Muscle layer of colon (tissue), 2 donors: ENCODE results near the gene VPS18.

Experiments
- H3K27ac ChIP-seq: one replicate; pipeline ENCODE4 v1.7.0; 2013; ENCODE audit warnings: low read depth, mild to moderate bottlenecking, low read length, moderate library complexity
- H3K27me3 ChIP-seq, 2 donors: one replicate each; pipeline ENCODE4 v1.7.0; 2013; ENCODE audit warnings: low read length in 2 of 2, mild to moderate bottlenecking in 2 of 2; ENCODE audit not compliant: insufficient read depth in 2 of 2, control insufficient read depth in 1 of 2
- H3K36me3 ChIP-seq: one replicate; pipeline ENCODE4 v1.7.0; 2013; ENCODE audit warnings: mild to moderate bottlenecking, low read length; ENCODE audit not compliant: insufficient read depth
- H3K4me1 ChIP-seq: one replicate; pipeline ENCODE4 v1.7.0; 2013; ENCODE audit warnings: mild to moderate bottlenecking, low read length; ENCODE audit not compliant: insufficient read depth
- H3K4me3 ChIP-seq, 2 donors: one replicate each; pipeline ENCODE4 v1.7.0; 2013; ENCODE audit warnings: low read length in 2 of 2, low read depth in 1 of 2, mild to moderate bottlenecking in 1 of 2, moderate library complexity in 1 of 2
- H3K9ac ChIP-seq: one replicate; pipeline ENCODE4 v1.7.0; 2013; ENCODE audit warnings: low read length
- H3K9me3 ChIP-seq: one replicate; pipeline ENCODE4 v1.7.0; 2013; ENCODE audit warnings: mild to moderate bottlenecking, low read length
- donor health status: abdominal sarcoma.
- donor health status: Adenocarcinoma of cecum.

VPS18 gene

DNA sequence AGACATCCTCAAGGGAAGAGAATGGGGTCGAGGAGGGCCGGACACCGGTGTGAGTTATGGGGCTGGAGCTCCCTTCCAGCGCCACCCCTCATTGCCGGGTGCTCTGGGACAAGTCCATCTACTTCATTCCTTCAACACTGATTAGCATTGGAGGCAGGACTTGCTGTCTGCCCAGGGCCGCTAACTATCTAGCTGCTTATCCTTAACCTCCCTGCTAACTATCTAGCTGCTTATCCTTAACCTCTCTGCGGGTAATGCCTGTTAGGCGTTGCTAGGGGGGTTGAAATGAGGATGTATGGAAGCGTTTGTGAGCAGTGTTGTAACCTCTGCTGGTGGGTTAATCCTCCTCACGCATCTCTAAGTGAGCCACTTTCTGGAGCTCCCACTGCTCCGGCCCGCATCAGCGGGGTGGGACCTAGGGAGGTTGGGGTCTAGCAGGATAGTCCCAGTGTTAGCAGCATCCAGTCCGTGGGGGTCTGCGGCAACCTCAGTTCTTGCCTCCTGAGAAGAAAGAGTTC lies 48.1 kb downstream of the VPS18 start:
- Histone ChIP-seq H3K4me1 (peaks cover 16% of the 10 kb centered on the region), H3K27ac (peak overlapping the region; percentile 41), H3K4me3 (peak overlapping the region; percentile 58 to 71), H3K9ac (peak overlapping the region; percentile 45), H3K36me3 (no peaks in the 10 kb centered on the region), H3K27me3 (no peaks in the 10 kb centered on the region), H3K9me3 (no peaks in the 10 kb centered on the region)

DNA sequence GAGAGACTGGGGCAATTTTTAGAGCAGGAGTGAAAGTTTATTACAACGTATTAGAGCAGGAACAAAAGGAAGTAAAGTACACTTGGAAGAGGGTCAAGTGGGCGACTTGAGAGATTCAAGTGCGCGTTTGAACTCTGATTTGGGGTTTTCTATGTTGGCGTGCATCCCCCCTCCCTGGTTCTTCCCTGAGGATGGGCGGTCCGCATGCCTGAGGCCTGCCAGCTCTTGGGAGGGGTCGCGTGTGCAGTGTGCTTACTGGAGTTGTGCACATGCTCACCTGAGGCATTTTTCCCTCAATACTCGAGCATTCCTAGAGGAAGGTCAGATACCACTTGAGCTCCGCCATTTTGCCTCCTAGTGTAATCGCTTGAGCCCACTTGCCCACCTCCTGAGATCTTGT lies 48.6 kb downstream of the VPS18 start:
- Histone ChIP-seq H3K27me3 (no peaks in the 10 kb centered on the region), H3K9ac (no peak overlapping the region), H3K4me3 (peak overlapping the region in 1 of 2 donors; percentile 71), H3K9me3 (no peaks in the 10 kb centered on the region), H3K4me1 (peaks cover 16% of the 10 kb centered on the region), H3K27ac (no peak overlapping the region), H3K36me3 (no peaks in the 10 kb centered on the region)

DNA sequence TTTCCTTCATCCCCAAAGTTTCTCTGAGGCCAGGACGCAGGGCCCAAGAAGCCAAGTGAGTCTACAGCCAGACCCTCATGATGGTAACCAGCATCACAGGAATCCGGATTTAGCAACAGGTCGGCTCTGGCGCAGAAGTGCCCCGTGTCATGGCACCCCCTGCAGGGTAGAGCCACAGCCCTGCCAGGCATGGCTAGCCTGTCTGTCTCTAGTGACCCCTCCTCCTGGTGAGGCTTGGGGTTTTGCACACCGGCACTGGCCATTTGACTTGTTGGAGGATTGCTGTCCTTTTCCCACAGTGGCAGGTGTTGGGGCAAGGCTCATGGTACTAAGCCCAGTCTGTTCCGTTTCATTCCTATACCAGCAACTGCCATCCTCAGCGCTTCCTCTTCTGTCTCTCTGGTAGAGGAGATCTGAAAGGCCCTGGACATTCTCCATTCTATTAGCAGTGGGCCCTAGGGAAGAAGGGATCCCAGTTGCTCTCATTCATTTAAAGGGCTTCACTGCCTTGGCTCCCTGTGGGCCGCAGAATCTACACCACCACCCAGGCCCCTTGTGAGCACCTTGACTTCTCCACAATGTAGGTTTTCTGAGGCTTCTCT lies 49.6 kb downstream of the VPS18 start:
- Histone ChIP-seq H3K27me3 (no peaks in the 10 kb centered on the region), H3K9ac (no peak overlapping the region), H3K4me1 (peaks cover 16% of the 10 kb centered on the region), H3K27ac (no peak overlapping the region), H3K36me3 (no peaks in the 10 kb centered on the region), H3K9me3 (no peaks in the 10 kb centered on the region), H3K4me3 (no peak overlapping the region)

DNA sequence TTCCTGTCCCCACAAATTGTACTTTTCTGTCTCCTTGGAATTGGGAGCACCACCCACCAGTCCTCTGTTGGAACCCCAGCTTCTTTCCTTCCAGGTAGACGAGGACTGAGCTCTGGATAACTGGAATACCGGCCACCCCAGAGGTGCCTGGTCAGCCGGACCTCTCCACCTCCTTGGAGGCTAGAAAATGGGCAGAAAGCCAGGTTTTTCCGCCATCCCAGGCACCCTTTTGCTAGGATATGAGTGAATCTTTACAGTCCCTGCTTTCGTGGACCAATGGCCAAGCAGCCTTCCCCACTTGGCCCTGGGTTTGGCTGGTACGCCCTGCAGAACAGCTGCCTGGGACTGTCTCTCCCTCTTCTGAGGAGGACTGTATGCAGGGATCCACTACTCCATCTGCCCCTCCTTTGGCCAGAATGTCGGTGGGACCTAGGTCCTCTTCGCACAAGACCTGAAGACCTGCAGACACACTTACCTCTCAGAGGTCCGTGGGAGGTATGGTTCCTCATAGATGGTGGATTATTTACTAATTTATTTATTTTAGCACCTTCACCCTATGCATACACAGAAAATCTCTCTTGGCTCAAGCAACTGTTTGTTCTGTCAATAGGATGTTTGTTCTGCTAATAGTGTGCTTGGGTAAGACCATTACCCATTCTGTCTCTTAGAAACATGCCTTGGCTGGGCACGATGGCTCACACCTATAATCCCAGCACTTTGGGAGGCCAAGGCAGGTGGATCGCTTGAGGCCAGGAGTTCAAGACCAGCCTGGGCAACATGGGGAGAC lies 50.5 kb downstream of the VPS18 start:
- Histone ChIP-seq H3K9me3 (no peaks in the 10 kb centered on the region), H3K27me3 (no peaks in the 10 kb centered on the region), H3K27ac (no peak overlapping the region), H3K4me3 (no peak overlapping the region), H3K4me1 (peaks cover 16% of the 10 kb centered on the region), H3K9ac (no peak overlapping the region), H3K36me3 (no peaks in the 10 kb centered on the region)

DNA sequence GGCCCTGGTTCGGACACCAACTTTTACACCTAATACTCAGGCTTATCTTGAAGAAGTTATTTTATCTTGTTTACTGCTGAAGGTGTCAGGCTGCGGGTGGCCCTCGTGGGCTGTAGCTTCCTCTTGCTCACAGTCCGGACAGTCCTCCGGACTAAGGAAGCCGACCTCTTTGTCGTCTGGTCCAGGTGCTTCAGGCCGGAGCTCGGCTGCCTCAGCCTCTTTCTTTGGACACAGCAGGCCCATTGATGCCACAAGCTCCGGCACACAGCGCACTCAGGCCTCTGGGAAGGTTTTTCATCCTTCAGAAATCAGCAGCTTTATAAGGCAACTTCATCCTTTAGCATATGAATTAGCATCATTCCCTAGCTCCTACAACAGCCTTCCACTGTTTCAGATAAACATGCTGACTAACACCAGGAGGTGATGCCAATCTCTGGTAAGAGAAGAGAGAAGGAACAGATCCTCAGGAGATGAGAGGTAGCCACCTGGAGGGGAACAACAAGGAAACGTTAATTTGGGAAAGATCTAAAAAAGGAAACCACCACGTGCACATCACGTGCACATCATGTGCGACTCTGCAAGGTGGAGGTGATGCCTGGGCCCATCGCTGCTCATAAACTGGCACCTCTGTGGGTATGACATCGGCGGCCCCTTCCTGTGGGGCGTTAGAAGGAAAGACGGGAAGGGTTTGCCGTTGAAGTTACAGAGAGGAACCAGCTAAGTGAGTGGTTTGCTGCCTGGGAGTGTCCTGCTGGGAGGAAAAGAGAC lies 54.6 kb downstream of the VPS18 start:
- Histone ChIP-seq H3K36me3 (no peaks in the 10 kb centered on the region), H3K4me1 (peaks cover 7% of the 10 kb centered on the region), H3K9me3 (no peaks in the 10 kb centered on the region), H3K27ac (no peak overlapping the region), H3K27me3 (no peaks in the 10 kb centered on the region), H3K9ac (no peak overlapping the region), H3K4me3 (no peak overlapping the region)

DNA sequence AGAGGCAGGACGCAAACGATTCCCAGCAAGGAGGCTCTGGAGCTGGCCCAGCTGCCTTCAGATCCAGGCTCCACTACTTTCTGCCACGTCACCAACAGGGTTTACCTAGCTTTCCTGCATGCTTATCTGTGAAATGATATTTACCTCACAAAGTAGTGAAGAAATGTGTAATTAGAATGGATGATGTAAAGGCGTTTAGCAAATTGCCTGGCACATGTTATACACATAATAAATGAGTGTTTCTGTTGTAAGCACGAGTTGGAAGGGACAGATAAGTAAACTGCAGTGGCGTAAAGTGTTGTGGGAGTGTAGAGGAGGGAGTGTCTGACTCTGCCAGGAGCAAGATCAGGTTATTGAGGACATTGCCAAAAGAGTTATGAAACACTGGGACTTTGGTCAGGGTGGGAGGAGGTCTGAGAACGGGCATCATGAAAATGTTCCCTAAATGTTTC lies 55.5 kb downstream of the VPS18 start:
- Histone ChIP-seq H3K9me3 (no peaks in the 10 kb centered on the region), H3K27ac (no peak overlapping the region), H3K27me3 (no peaks in the 10 kb centered on the region), H3K4me1 (peaks cover 7% of the 10 kb centered on the region), H3K9ac (no peak overlapping the region), H3K36me3 (no peaks in the 10 kb centered on the region), H3K4me3 (no peak overlapping the region)

DNA sequence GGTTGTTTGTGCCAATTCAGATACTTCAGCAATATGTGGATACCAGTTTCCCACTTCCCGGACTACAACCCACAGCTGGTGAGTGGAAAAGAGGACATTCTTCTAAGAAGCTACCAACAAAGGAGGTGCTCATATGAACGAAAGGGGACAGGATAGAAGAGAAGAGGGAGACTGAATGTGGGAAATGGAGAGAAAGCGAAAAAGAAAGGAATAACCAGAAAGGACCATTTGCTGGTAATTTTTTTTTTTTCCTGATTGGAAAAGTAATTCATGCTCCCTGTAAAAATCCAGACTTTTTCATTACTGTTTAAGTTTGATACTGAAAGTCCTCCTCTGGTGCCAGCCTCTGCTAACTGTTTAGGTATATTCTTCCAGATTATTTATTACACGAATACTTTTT lies 57.5 kb downstream of the VPS18 start:
- Histone ChIP-seq H3K36me3 (no peaks in the 10 kb centered on the region), H3K27ac (no peak overlapping the region)

DNA sequence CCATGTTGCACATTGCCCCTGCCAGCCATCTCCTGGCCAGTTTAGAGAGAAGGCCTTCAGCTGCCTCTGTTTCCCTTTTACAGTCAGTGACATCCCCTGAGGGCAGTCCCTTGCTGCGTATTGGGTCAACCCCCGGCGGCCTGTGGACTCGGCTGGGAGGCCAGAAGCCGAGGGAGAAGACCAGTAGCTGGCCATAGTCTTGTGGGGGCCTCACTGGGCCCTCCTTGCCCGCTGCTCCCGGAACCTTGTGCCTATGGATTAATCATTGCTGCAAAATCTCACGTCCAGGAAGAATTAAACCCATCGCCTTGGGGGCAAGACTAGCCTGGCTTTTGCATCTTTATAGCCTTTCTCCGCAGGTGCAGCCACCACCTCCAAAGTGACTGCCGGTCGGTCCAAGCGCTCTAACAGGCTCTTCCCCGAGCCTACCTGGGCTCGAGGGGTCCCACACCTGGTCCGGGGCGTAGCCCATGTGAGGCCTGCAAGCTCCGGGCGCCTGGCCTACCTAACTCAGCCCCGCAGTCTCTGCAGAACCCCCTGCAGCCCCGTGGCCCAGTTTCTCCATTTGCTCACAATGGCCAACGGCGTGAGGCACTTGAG lies 58.2 kb downstream of the VPS18 start:
- Histone ChIP-seq H3K4me1 (peaks cover 26% of the 10 kb centered on the region), H3K9ac (no peak overlapping the region), H3K9me3 (no peaks in the 10 kb centered on the region), H3K27me3 (no peaks in the 10 kb centered on the region), H3K36me3 (no peaks in the 10 kb centered on the region), H3K27ac (peak overlapping the region; percentile 78), H3K4me3 (peak overlapping the region; percentile 62 to 84)

More for the DNA sequence above, 57.5 kb downstream of the VPS18 start:
- peaks cover 20% of the 10 kb centered on the region for H3K4me1 ChIP-seq
- no peaks in the 10 kb centered on the region for H3K27me3 ChIP-seq
- H3K9me3 ChIP-seq: no peaks in the 10 kb centered on the region
- no peak overlapping the region for H3K4me3 ChIP-seq
- no peak overlapping the region for H3K9ac ChIP-seq

DNA sequence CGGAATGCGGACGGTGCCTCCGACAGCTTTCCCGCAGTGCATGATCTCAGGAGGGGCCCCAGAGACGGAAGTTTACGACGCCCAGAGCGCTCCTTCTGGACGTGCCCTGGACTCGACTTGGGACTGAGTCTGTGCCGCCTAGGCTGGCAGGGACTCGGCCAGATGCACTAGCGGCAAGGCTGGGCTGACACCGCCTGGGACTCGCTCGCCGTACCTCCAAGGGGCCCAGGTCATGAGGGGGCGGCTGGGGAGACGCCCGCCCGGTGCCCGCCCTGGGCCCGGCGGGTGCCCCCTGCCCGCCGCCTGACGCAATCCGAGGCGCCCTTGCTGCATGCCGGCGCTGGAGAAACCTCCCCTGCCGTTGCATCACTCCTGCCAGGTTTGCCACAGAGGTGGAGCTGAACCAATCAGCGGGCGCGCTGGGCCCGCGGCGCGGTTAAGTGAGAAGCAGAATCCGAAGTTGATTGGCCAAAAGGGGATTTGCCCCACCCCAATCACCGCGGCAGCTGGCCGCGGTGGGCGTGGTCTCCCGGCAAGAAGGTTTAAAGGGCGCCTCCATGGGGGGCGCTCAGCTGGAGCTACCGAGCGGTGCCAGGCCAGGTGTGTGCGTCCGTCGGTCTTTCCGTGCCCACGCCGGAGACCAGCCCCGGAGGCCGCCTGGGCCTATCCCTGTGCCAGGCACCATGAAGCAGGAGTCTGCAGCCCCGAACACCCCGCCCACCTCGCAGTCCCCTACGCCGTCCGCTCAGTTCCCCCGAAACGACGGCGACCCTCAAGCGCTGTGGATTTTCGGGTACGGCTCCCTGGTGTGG lies 58.9 kb downstream of the VPS18 start, which contains the start of gene CHAC1:
Gene CHAC1 (plus strand): TSS at position 571 of the 812 bp plus-strand sequence. CDS start 113 bp downstream, at position 684.
- Histone ChIP-seq H3K9me3 (no peaks in the 10 kb centered on the region), H3K27me3 (no peaks in the 10 kb centered on the region), H3K4me1 (peaks cover 31% of the 10 kb centered on the region), H3K9ac (no peak within 1 kb of the TSS), H3K4me3 (peak within 1 kb of the TSS; percentile 62 to 84), H3K36me3 (no peaks in the 10 kb centered on the region), H3K27ac (peak within 1 kb of the TSS; percentile 78)
